ENCODE data around the gene EXOC6B.

EXOC6B gene

DNA sequence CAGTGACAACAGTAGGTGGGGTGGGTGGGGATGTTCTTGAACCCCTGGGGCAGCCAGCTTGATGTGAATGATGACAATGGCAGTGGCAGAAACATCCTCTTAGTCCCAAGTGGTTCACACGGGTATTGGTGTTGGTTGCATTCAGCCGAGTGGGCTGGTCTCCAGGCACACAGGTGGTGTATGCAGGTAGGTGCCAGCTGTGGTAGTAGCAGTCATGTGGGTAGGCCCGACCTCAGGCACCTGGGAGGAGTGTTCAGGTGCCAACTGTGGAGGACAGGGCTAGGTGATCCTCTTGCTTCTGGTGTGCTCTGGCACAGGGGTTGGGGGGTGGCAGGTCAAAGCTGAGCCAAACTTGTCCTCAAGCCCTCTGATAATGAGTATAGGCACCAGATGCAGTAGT, 350.6 kb downstream of the EXOC6B start:
- no peaks in the 10 kb centered on the region for H3K27me3 ChIP-seq (ENCODE audit: control insufficient read depth in 3 of 3, insufficient read depth in 3 of 3, low read depth in 1 of 3, low read length in 3 of 3)
- H3K4me1 ChIP-seq (ENCODE audit: control insufficient read depth in 2 of 2, insufficient read depth in 1 of 2, low read depth in 1 of 2, low read length in 2 of 2), result no peaks in the 10 kb centered on the region
- no peak overlapping the region for H2BK5ac ChIP-seq (ENCODE audit: low read length)
- H4K8ac ChIP-seq (ENCODE audit: low read depth, low read length), result no peak overlapping the region
- no peak overlapping the region for H3K4me2 ChIP-seq (ENCODE audit: insufficient read depth, low read length, poor library complexity, severe bottlenecking)
- H3K4ac ChIP-seq (ENCODE audit: low read length), result no peak overlapping the region
- H3K23ac ChIP-seq (ENCODE audit: low read depth, low read length, poor library complexity), result no peak overlapping the region
- H2AK5ac ChIP-seq (ENCODE audit: low read depth, low read length), result no peak overlapping the region
- DNase-seq (ENCODE audit: low spot score), result no peak
- H3K79me1 ChIP-seq (ENCODE audit: low read depth, low read length), result no peaks in the 10 kb centered on the region
- no peak overlapping the region for H4K91ac ChIP-seq (ENCODE audit: low read depth, low read length, poor library complexity)
- peak overlapping the region; percentile 50 for H3K9ac ChIP-seq (ENCODE audit: low read depth, low read length, poor library complexity)
- H3K9me3 ChIP-seq (replicated peaks in 1 of 2; ENCODE audit: control insufficient read depth in 2 of 2, insufficient read depth in 1 of 2, low read depth in 1 of 2, low read length in 2 of 2), result peaks cover 12 to 23% of the 10 kb centered on the region in 2 donors
- no peak overlapping the region for H3K18ac ChIP-seq (ENCODE audit: low read length)
- H3K27ac ChIP-seq (replicated peaks; ENCODE audit: low read length), result no peak overlapping the region
- H2AFZ ChIP-seq (ENCODE audit: low read length), result no peak overlapping the region
- H3K4me3 ChIP-seq (ENCODE audit: low read length in 2 of 2), result no peak overlapping the region
- peaks cover 1 to 7% of the 10 kb centered on the region in 2 donors for H3K36me3 ChIP-seq (replicated peaks in 1 of 2; ENCODE audit: control insufficient read depth in 2 of 2, insufficient read depth in 2 of 2, low read length in 2 of 2)
- no peak overlapping the region for H2BK15ac ChIP-seq (ENCODE audit: low read length)
- no peak overlapping the region for H2BK120ac ChIP-seq (ENCODE audit: low read depth, low read length)
- WGBS, 2 donors (ENCODE audit: extremely low coverage in 2 of 2, insufficient read length in 2 of 2, insufficient replicate concordance in 1 of 2), result no CpG with 5 or more reads among the region's 3 CpGs
- no peak overlapping the region for H3K14ac ChIP-seq (ENCODE audit: low read length)
- H2BK12ac ChIP-seq (ENCODE audit: low read length), result no peak overlapping the region

DNA sequence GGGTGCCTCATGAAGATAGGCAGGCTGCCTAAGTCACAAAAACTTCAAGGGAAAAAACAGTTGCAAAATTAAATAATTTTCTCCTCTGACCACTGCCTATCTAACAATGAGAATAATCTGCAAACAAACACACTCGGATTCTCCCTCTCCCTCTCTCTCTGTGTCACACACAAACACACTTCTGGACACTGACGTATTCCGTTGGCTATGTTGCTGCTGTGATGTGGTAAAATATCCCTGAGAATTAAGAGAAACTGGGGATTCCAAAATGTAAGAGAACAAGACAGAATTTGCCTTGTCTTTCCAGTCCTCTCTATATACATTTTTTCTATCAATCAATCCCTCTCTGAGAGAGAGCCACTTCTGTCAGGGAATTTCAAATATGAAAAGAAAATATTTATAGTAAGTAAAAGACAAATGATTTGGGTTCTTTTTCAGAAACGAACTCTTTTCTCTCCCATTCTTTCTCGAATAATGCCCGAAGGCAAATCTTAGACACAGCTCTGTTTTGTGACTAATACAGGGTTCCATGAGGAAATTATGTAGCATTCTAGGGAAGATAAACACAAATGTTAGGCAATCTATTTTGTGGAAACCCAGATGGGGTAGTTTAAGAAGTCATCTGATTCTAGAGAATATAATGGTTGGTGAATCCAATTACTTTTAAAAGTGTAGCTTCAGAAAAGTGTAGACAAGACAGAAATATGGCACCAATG, 367.9 kb downstream of the EXOC6B start:
- Histone ChIP-seq H3K4me1 (ENCODE audit: control insufficient read depth in 2 of 2, insufficient read depth in 1 of 2, low read depth in 1 of 2, low read length in 2 of 2) (no peaks in the 10 kb centered on the region), H3K4ac (ENCODE audit: low read length) (no peak overlapping the region), H2AFZ (ENCODE audit: low read length) (no peak overlapping the region), H3K27me3 (ENCODE audit: control insufficient read depth in 3 of 3, insufficient read depth in 3 of 3, low read depth in 1 of 3, low read length in 3 of 3) (no peaks in the 10 kb centered on the region), H3K4me3 (ENCODE audit: low read length in 2 of 2) (no peak overlapping the region), H2BK15ac (ENCODE audit: low read length) (no peak overlapping the region), H2AK5ac (ENCODE audit: low read depth, low read length) (no peak overlapping the region), H3K9ac (ENCODE audit: low read depth, low read length, poor library complexity) (no peak overlapping the region), H3K9me3 (replicated peaks in 1 of 2; ENCODE audit: control insufficient read depth in 2 of 2, insufficient read depth in 1 of 2, low read depth in 1 of 2, low read length in 2 of 2) (peaks cover 0 to 3% of the 10 kb centered on the region in 2 donors), H3K36me3 (replicated peaks in 1 of 2; ENCODE audit: control insufficient read depth in 2 of 2, insufficient read depth in 2 of 2, low read length in 2 of 2) (no peaks in the 10 kb centered on the region), H3K18ac (ENCODE audit: low read length) (no peak overlapping the region), H3K4me2 (ENCODE audit: insufficient read depth, low read length, poor library complexity, severe bottlenecking) (no peak overlapping the region), H2BK120ac (ENCODE audit: low read depth, low read length) (no peak overlapping the region), H4K91ac (ENCODE audit: low read depth, low read length, poor library complexity) (no peak overlapping the region), H3K79me1 (ENCODE audit: low read depth, low read length) (no peaks in the 10 kb centered on the region), H3K27ac (replicated peaks; ENCODE audit: low read length) (no peak overlapping the region), H4K8ac (ENCODE audit: low read depth, low read length) (no peak overlapping the region), H3K14ac (ENCODE audit: low read length) (no peak overlapping the region), H3K23ac (ENCODE audit: low read depth, low read length, poor library complexity) (no peak overlapping the region), H2BK12ac (ENCODE audit: low read length) (no peak overlapping the region), H2BK5ac (ENCODE audit: low read length) (no peak overlapping the region)
- no peak for DNase-seq (ENCODE audit: low spot score)
- no CpG with 5 or more reads among the region's 6 CpGs for WGBS, 2 donors (ENCODE audit: extremely low coverage in 2 of 2, insufficient read length in 2 of 2, insufficient replicate concordance in 1 of 2)

DNA sequence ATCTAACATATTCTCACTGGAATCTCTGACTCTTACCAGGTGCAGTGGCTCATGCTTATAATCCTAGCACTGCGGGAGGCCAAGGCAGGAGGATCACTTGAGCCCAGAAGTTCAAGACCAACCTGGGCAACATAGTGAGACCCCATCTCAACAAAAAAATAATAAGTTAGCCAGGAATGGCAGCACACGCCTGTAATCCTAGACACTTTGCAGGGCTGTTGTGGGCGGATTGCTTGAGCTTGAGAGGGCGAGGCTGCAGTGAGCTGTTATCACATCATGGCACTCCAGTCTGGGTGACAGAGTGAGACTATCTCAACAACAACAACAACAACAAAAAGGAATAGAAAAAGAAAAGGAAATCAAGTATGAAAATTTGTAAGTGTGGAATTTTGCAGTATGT, 371.6 kb downstream of the EXOC6B start:
- H3K9me3 ChIP-seq (replicated peaks in 1 of 2; ENCODE audit: control insufficient read depth in 2 of 2, insufficient read depth in 1 of 2, low read depth in 1 of 2, low read length in 2 of 2), result no peaks in the 10 kb centered on the region
- DNase-seq (ENCODE audit: low spot score), result no peak
- H3K27me3 ChIP-seq (ENCODE audit: control insufficient read depth in 3 of 3, insufficient read depth in 3 of 3, low read depth in 1 of 3, low read length in 3 of 3), result no peaks in the 10 kb centered on the region
- H3K79me1 ChIP-seq (ENCODE audit: low read depth, low read length), result no peaks in the 10 kb centered on the region
- no peak overlapping the region for H4K8ac ChIP-seq (ENCODE audit: low read depth, low read length)
- H3K4ac ChIP-seq (ENCODE audit: low read length), result no peak overlapping the region
- H3K23ac ChIP-seq (ENCODE audit: low read depth, low read length, poor library complexity), result no peak overlapping the region
- no CpG with 5 or more reads among the region's 4 CpGs for WGBS, 2 donors (ENCODE audit: extremely low coverage in 2 of 2, insufficient read length in 2 of 2, insufficient replicate concordance in 1 of 2)
- H3K9ac ChIP-seq (ENCODE audit: low read depth, low read length, poor library complexity), result no peak overlapping the region
- no peak overlapping the region for H3K27ac ChIP-seq (replicated peaks; ENCODE audit: low read length)
- no peak overlapping the region for H2BK12ac ChIP-seq (ENCODE audit: low read length)
- no peak overlapping the region for H2BK120ac ChIP-seq (ENCODE audit: low read depth, low read length)
- no peaks in the 10 kb centered on the region for H3K4me1 ChIP-seq (ENCODE audit: control insufficient read depth in 2 of 2, insufficient read depth in 1 of 2, low read depth in 1 of 2, low read length in 2 of 2)
- no peak overlapping the region for H2AK5ac ChIP-seq (ENCODE audit: low read depth, low read length)
- H3K14ac ChIP-seq (ENCODE audit: low read length), result no peak overlapping the region
- H2BK15ac ChIP-seq (ENCODE audit: low read length), result no peak overlapping the region
- H3K4me2 ChIP-seq (ENCODE audit: insufficient read depth, low read length, poor library complexity, severe bottlenecking), result no peak overlapping the region
- no peaks in the 10 kb centered on the region for H3K36me3 ChIP-seq (replicated peaks in 1 of 2; ENCODE audit: control insufficient read depth in 2 of 2, insufficient read depth in 2 of 2, low read length in 2 of 2)
- H4K91ac ChIP-seq (ENCODE audit: low read depth, low read length, poor library complexity), result no peak overlapping the region
- no peak overlapping the region for H2AFZ ChIP-seq (ENCODE audit: low read length)
- H3K18ac ChIP-seq (ENCODE audit: low read length), result no peak overlapping the region
- no peak overlapping the region for H3K4me3 ChIP-seq (ENCODE audit: low read length in 2 of 2)
- H2BK5ac ChIP-seq (ENCODE audit: low read length), result no peak overlapping the region

DNA sequence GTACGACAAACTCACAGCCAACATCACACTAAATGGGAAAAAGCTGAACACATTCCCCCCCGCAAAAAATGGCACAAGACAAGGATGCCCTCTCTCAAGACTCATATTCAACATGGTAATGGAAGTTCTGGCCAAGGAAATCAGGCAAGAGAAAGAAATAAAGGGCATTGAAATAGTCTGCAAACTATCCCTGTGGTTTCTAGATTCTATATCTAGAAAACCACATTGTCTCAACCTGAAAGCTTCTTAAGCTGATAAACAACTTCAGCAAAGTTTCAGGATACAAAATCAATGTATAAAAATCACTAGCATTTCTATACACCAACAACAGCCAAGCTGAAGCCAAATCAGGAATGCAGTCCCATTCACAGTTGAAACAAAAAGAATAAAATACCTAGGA, 383.6 kb downstream of the EXOC6B start:
- H3K4me2 ChIP-seq (ENCODE audit: insufficient read depth, low read length, poor library complexity, severe bottlenecking), result no peak overlapping the region
- H4K91ac ChIP-seq (ENCODE audit: low read depth, low read length, poor library complexity), result no peak overlapping the region
- no peak overlapping the region for H3K4me3 ChIP-seq (ENCODE audit: low read length in 2 of 2)
- H2AFZ ChIP-seq (ENCODE audit: low read length), result no peak overlapping the region
- no peak for DNase-seq (ENCODE audit: low spot score)
- no CpG with 5 or more reads among the region's 2 CpGs for WGBS, 2 donors (ENCODE audit: extremely low coverage in 2 of 2, insufficient read length in 2 of 2, insufficient replicate concordance in 1 of 2)
- H3K27ac ChIP-seq (replicated peaks; ENCODE audit: low read length), result no peak overlapping the region
- H3K36me3 ChIP-seq (replicated peaks in 1 of 2; ENCODE audit: control insufficient read depth in 2 of 2, insufficient read depth in 2 of 2, low read length in 2 of 2), result no peaks in the 10 kb centered on the region
- no peak overlapping the region for H3K4ac ChIP-seq (ENCODE audit: low read length)
- H3K23ac ChIP-seq (ENCODE audit: low read depth, low read length, poor library complexity), result no peak overlapping the region
- no peak overlapping the region for H2BK5ac ChIP-seq (ENCODE audit: low read length)
- no peak overlapping the region for H2BK120ac ChIP-seq (ENCODE audit: low read depth, low read length)
- H4K8ac ChIP-seq (ENCODE audit: low read depth, low read length), result no peak overlapping the region
- H3K79me1 ChIP-seq (ENCODE audit: low read depth, low read length), result no peaks in the 10 kb centered on the region
- no peak overlapping the region for H2BK12ac ChIP-seq (ENCODE audit: low read length)
- no peak overlapping the region for H3K9ac ChIP-seq (ENCODE audit: low read depth, low read length, poor library complexity)
- no peak overlapping the region for H3K14ac ChIP-seq (ENCODE audit: low read length)
- no peaks in the 10 kb centered on the region for H3K27me3 ChIP-seq (ENCODE audit: control insufficient read depth in 3 of 3, insufficient read depth in 3 of 3, low read depth in 1 of 3, low read length in 3 of 3)
- H2AK5ac ChIP-seq (ENCODE audit: low read depth, low read length), result no peak overlapping the region
- H3K4me1 ChIP-seq (ENCODE audit: control insufficient read depth in 2 of 2, insufficient read depth in 1 of 2, low read depth in 1 of 2, low read length in 2 of 2), result no peaks in the 10 kb centered on the region
- peaks cover 2 to 9% of the 10 kb centered on the region in 2 donors for H3K9me3 ChIP-seq (replicated peaks in 1 of 2; ENCODE audit: control insufficient read depth in 2 of 2, insufficient read depth in 1 of 2, low read depth in 1 of 2, low read length in 2 of 2)
- no peak overlapping the region for H2BK15ac ChIP-seq (ENCODE audit: low read length)
- H3K18ac ChIP-seq (ENCODE audit: low read length), result no peak overlapping the region

All from neuronal stem cell (in vitro differentiated cells).